WTC11 (cell line): Measurements from ENCODE around the gene UCN3. TPM values are rescaled to one million over a fixed set of nuclear protein-coding genes. Genes with fewer than 3 reads are reported as not detected.

Source experiments
- ATAC-seq: fragments of 200-7000 bp; cut with Tn5 transposase; 2 replicates; pipeline ENCODE4 v1.10.0; 2021; ENCODE audit warnings: mild to moderate bottlenecking, moderate library complexity
- CTCF ChIA-PET: fragments of 300-600 bp; sonication (Branson Sonifier 250); formaldehyde crosslinking; loops from one replicate; lab custom pipeline; 2021; ENCODE audit warnings: antibody characterized with exemption; lab: Charles Lee
- POLR2A ChIA-PET: fragments of 350-600 bp; sonication (Branson Sonifier 250); formaldehyde crosslinking; loops from one replicate; lab custom pipeline; 2021; ENCODE audit warnings: antibody characterized with exemption; lab: Charles Lee
- DNase-seq: peaks from one replicate; pipeline ENCODE4 v3.0.0; 2021; ENCODE audit warnings: low spot score
- H3K27ac Mint-ChIP-seq: 2 replicates; pipeline ENCODE4 v1.8.0; 2021; ENCODE audit warnings: mixed read lengths
- H3K27me3 Mint-ChIP-seq: 2 replicates; pipeline ENCODE4 v1.8.0; 2021; ENCODE audit warnings: low read depth, mild to moderate bottlenecking, moderate library complexity, mixed read lengths
- H3K36me3 Mint-ChIP-seq: 2 replicates; pipeline ENCODE4 v1.8.0; 2021; ENCODE audit warnings: mixed read lengths
- H3K4me1 Mint-ChIP-seq: 2 replicates; pipeline ENCODE4 v1.8.0; 2022; ENCODE audit warnings: mixed read lengths
- H3K4me3 Mint-ChIP-seq: 2 replicates; pipeline ENCODE4 v1.8.0; 2021; ENCODE audit warnings: mild to moderate bottlenecking, moderate library complexity, mixed read lengths
- H3K9me3 Mint-ChIP-seq: 2 replicates; pipeline ENCODE4 v1.8.0; 2021; ENCODE audit warnings: mixed read lengths
- ARID4B ChIP-seq: sonication (generic); formaldehyde crosslinking; IDR thresholded peaks from 2 replicates; pipeline ENCODE4 v1.8.0; 2023; ENCODE audit warnings: missing genetic modification reagents, mild to moderate bottlenecking, borderline replicate concordance
- E2F4 ChIP-seq: sonication (generic); formaldehyde crosslinking; IDR thresholded peaks from 2 replicates; pipeline ENCODE4 v1.8.1; 2022; ENCODE audit warnings: low read depth, mild to moderate bottlenecking, moderate library complexity, missing genetic modification reagents, borderline replicate concordance
- GRHL2 ChIP-seq: fragments of 250-450 bp; sonication (Bioruptor Pico); IDR thresholded peaks from 2 replicates; pipeline ENCODE4 v1.8.0; 2022; ENCODE audit warnings: mild to moderate bottlenecking, moderate library complexity; ENCODE audit not compliant: insufficient replicate concordance, severe bottlenecking
- HMGA2 ChIP-seq: fragments of 250-450 bp; sonication (Bioruptor Pico); IDR thresholded peaks from 2 replicates; pipeline ENCODE4 v1.4.0; 2021; ENCODE audit warnings: mild to moderate bottlenecking, moderate library complexity
- RORB ChIP-seq: fragments of 250-450 bp; sonication (Bioruptor Pico); IDR thresholded peaks from 2 replicates; pipeline ENCODE4 v1.9.0; 2021; ENCODE audit warnings: mild to moderate bottlenecking
- ZNF232 ChIP-seq: sonication (generic); formaldehyde crosslinking; IDR thresholded peaks from 2 replicates; pipeline ENCODE4 v1.8.0; 2022; ENCODE audit warnings: mild to moderate bottlenecking, missing genetic modification reagents
- ZNF425 ChIP-seq: fragments of 250-450 bp; sonication (Bioruptor Pico); conservative IDR thresholded peaks from 2 replicates; pipeline ENCODE4 v1.9.0; 2021; ENCODE audit warnings: mild to moderate bottlenecking
- total RNA-seq: library from RNA; stranded (reverse); gene quantifications from 3 replicates; pipeline ENCODE4 v1.2.3, GENCODE V29; 2021

Gene UCN3
- total RNA-seq, 1 experiment from 2014 or later, result not detected

- TF ChIP-seq GRHL2, result no peak
- no peak for TF ChIP-seq ZNF232 (CRISPR knock-in tag)
- no peak for TF ChIP-seq E2F4 (CRISPR knock-in tag)
- TF ChIP-seq HMGA2 (CRISPR knock-in tag), result no peak
- no peak for TF ChIP-seq RORB
- no peak for TF ChIP-seq ARID4B
- TF ChIP-seq ZNF425 (CRISPR knock-in tag), result no peak
- ChIA-PET CTCF (interaction anchor here (1.1 to 3.6 kb wide), 4 partner anchors 10 to 609 kb away, joined by 4 to 19 read pairs (median 4); no protein-coding TSS in a partner anchor), POLR2A (no interaction called here)
- Mint-ChIP-seq H3K4me1 (peaks cover 47% of the 10 kb centered on the region), H3K27me3 (no peaks in the 10 kb centered on the region), H3K4me3 (no peak overlapping the region), H3K27ac (no peak overlapping the region), H3K9me3 (peaks cover 7% of the 10 kb centered on the region; the same call in 1 of the 2 replicates), H3K36me3 (peaks cover 4% of the 10 kb centered on the region; the same call in 1 of the 2 replicates)
- DNase-seq, result no peak
- no peak for ATAC-seq
Observed at GRCh38 chr10:5423771-5424170, 59.0 kb downstream of the UCN3 start.

Other genes starting within 250 kb of the UCN3 start
- gene AKR1C8, start 179.8 kb upstream of the UCN3 start, total RNA-seq, result not detected in 3 replicates
- gene AKR1C4, start 168.1 kb upstream of the UCN3 start, total RNA-seq, result not detected in 3 replicates
- gene TUBAL3, start 39.9 kb downstream of the UCN3 start, total RNA-seq, result 0.15 to 0.25 TPM in 2 of 3 replicates, not detected in the other
- 85.4 to 100 TPM (median 97.4 TPM) in 3 replicates for gene NET1, start 47.6 kb downstream of the UCN3 start, total RNA-seq
- gene CALML5, start 134.6 kb downstream of the UCN3 start, total RNA-seq, result 0.23 TPM in 1 of 3 replicates, not detected in the others
- not detected in 3 replicates for gene CALML3, start 160.0 kb downstream of the UCN3 start, total RNA-seq